Measurements from ENCODE around the gene ILK.

- TF ChIP-seq POLR2AphosphoS5 (IDR thresholded peaks at IDR 0.05; ENCODE audit: borderline replicate concordance, low read depth, low read length) (no peak), EZH2 (IDR thresholded peaks at IDR 0.05) (no peak)
Observed at GRCh38 chr11:6598555-6598954, 5.0 kb upstream of the ILK start.

All from SK-N-MC (cell line).